ENCODE measurements around the gene ASCC1. TPM values are rescaled to one million over a fixed set of nuclear protein-coding genes. Genes with fewer than 3 reads are reported as not detected.

Gene ASCC1
- total and polyA plus RNA-seq, 2 donors (not counting 1 experiment from before 2014, with no cell fraction given), result 40.2 to 42.1 TPM

GRCh38 chr10:72124989-72125388, 91.1 kb downstream of the ASCC1 start:
- H3K4me3 ChIP-seq (replicated peaks in 1 of 4; ENCODE audit: control extremely low read depth in 1 of 4, insufficient read depth in 1 of 4, low read depth in 3 of 4, low read length in 4 of 4), result no peak overlapping the region
- no peaks in the 10 kb centered on the region for H3K79me2 ChIP-seq (ENCODE audit: control insufficient read depth, insufficient read depth, low read length)
- no peaks in the 10 kb centered on the region for H3K36me3 ChIP-seq (ENCODE audit: control insufficient read depth, insufficient read depth, low read length)
- no peak overlapping the region for H3K9ac ChIP-seq (ENCODE audit: insufficient read depth, low read length)
- no peak overlapping the region for H3K4me2 ChIP-seq (ENCODE audit: extremely low read depth, insufficient read depth, low read length)
- no peaks in the 10 kb centered on the region for H4K20me1 ChIP-seq (ENCODE audit: control insufficient read depth, extremely low read depth, insufficient read depth, low read length)
- H3K27me3 ChIP-seq (ENCODE audit: control insufficient read depth, insufficient read depth, low read length), result no peaks in the 10 kb centered on the region
- peak; percentile 60 to 82 for DNase-seq (ENCODE audit: low read depth in 2 of 2)
- no peaks in the 10 kb centered on the region for H3K9me3 ChIP-seq (ENCODE audit: control insufficient read depth, insufficient read depth, low read depth, low read length)
- H3K4me1 ChIP-seq (ENCODE audit: control insufficient read depth, extremely low read depth, insufficient read depth, low read length), result no peaks in the 10 kb centered on the region
- H3K27ac ChIP-seq (ENCODE audit: insufficient read depth, low read length), result no peak overlapping the region
- H2AFZ ChIP-seq (ENCODE audit: low read length), result no peak overlapping the region
- TF ChIP-seq, protein P1, sequence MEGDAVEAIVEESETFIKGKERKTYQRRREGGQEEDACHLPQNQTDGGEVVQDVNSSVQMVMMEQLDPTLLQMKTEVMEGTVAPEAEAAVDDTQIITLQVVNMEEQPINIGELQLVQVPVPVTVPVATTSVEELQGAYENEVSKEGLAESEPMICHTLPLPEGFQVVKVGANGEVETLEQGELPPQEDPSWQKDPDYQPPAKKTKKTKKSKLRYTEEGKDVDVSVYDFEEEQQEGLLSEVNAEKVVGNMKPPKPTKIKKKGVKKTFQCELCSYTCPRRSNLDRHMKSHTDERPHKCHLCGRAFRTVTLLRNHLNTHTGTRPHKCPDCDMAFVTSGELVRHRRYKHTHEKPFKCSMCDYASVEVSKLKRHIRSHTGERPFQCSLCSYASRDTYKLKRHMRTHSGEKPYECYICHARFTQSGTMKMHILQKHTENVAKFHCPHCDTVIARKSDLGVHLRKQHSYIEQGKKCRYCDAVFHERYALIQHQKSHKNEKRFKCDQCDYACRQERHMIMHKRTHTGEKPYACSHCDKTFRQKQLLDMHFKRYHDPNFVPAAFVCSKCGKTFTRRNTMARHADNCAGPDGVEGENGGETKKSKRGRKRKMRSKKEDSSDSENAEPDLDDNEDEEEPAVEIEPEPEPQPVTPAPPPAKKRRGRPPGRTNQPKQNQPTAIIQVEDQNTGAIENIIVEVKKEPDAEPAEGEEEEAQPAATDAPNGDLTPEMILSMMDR (conservative IDR thresholded peaks at IDR 0.05 in 1 of 2, IDR thresholded peaks at IDR 0.05 in 1 of 2; ENCODE audit: low read depth in 1 of 2, low read length in 2 of 2), result no peak
- TF ChIP-seq EZH2 (IDR thresholded peaks at IDR 0.05; ENCODE audit: low read length, missing control alignments), result no peak

DNA sequence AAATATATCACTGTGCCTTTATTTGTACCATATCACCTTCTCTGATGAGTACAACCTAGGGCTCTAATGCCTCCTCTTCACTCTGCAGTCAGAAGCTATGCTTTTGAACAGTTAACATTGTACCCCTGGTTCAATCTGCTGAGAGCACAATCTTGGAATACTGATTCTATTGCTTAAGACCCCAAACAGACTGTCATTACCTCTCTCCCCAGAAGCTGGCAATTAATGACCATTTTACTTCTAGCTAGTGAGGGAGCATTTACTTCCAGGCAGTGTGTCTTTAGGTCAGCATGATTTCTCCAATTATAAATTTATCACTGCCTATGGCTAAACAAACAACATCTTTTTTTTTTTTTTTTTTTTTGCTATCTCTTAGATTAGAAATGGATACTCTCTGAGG, 91.7 kb downstream of the ASCC1 start:
- no peaks in the 10 kb centered on the region for H3K9me3 ChIP-seq (ENCODE audit: control insufficient read depth, insufficient read depth, low read depth, low read length)
- no peaks in the 10 kb centered on the region for H4K20me1 ChIP-seq (ENCODE audit: control insufficient read depth, extremely low read depth, insufficient read depth, low read length)
- TF ChIP-seq EZH2 (IDR thresholded peaks at IDR 0.05; ENCODE audit: low read length, missing control alignments), result no peak
- TF ChIP-seq, protein P1 (conservative IDR thresholded peaks at IDR 0.05 in 1 of 2, IDR thresholded peaks at IDR 0.05 in 1 of 2; ENCODE audit: low read depth in 1 of 2, low read length in 2 of 2), result no peak
- no peaks in the 10 kb centered on the region for H3K79me2 ChIP-seq (ENCODE audit: control insufficient read depth, insufficient read depth, low read length)
- H3K27me3 ChIP-seq (ENCODE audit: control insufficient read depth, insufficient read depth, low read length), result no peaks in the 10 kb centered on the region
- DNase-seq (ENCODE audit: low read depth in 2 of 2), result no peak
- H3K9ac ChIP-seq (ENCODE audit: insufficient read depth, low read length), result no peak overlapping the region
- no peak overlapping the region for H3K4me2 ChIP-seq (ENCODE audit: extremely low read depth, insufficient read depth, low read length)
- no peak overlapping the region for H2AFZ ChIP-seq (ENCODE audit: low read length)
- H3K4me1 ChIP-seq (ENCODE audit: control insufficient read depth, extremely low read depth, insufficient read depth, low read length), result no peaks in the 10 kb centered on the region
- H3K36me3 ChIP-seq (ENCODE audit: control insufficient read depth, insufficient read depth, low read length), result no peaks in the 10 kb centered on the region
- no peak overlapping the region for H3K4me3 ChIP-seq (replicated peaks in 1 of 4; ENCODE audit: control extremely low read depth in 1 of 4, insufficient read depth in 1 of 4, low read depth in 3 of 4, low read length in 4 of 4)
- H3K27ac ChIP-seq (ENCODE audit: insufficient read depth, low read length), result no peak overlapping the region

DNA sequence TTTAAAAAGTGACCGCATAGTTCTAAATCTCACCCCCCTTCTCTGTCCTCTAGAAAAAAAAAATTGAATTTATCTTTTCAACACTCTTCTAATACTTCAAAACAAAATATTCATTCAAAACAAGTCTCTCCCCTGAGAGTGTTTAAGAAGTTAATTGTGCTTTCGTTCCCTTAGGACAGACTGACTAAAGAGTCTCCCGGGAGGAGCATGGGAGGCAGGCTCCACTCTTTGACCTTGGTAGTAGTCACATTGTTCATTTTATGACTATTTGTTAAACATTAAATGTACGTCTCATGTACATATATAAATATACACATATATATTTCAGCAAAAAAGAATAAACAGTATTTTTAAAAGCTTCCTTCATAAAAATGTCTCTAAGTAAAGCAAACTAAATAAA, 92.5 kb downstream of the ASCC1 start:
- Histone ChIP-seq H3K9ac (ENCODE audit: insufficient read depth, low read length) (no peak overlapping the region), H3K4me2 (ENCODE audit: extremely low read depth, insufficient read depth, low read length) (no peak overlapping the region), H3K27ac (ENCODE audit: insufficient read depth, low read length) (no peak overlapping the region), H3K9me3 (ENCODE audit: control insufficient read depth, insufficient read depth, low read depth, low read length) (no peaks in the 10 kb centered on the region), H3K4me3 (replicated peaks in 1 of 4; ENCODE audit: control extremely low read depth in 1 of 4, insufficient read depth in 1 of 4, low read depth in 3 of 4, low read length in 4 of 4) (no peak overlapping the region), H3K36me3 (ENCODE audit: control insufficient read depth, insufficient read depth, low read length) (no peaks in the 10 kb centered on the region), H3K27me3 (ENCODE audit: control insufficient read depth, insufficient read depth, low read length) (no peaks in the 10 kb centered on the region), H2AFZ (ENCODE audit: low read length) (no peak overlapping the region), H3K79me2 (ENCODE audit: control insufficient read depth, insufficient read depth, low read length) (no peaks in the 10 kb centered on the region), H4K20me1 (ENCODE audit: control insufficient read depth, extremely low read depth, insufficient read depth, low read length) (no peaks in the 10 kb centered on the region), H3K4me1 (ENCODE audit: control insufficient read depth, extremely low read depth, insufficient read depth, low read length) (no peaks in the 10 kb centered on the region)
- no peak for DNase-seq (ENCODE audit: low read depth in 2 of 2)
- no peak for TF ChIP-seq EZH2 (IDR thresholded peaks at IDR 0.05; ENCODE audit: low read length, missing control alignments)
- TF ChIP-seq, protein P1 (conservative IDR thresholded peaks at IDR 0.05 in 1 of 2, IDR thresholded peaks at IDR 0.05 in 1 of 2; ENCODE audit: low read depth in 1 of 2, low read length in 2 of 2), result no peak
